CD4-positive, alpha-beta T cell treated with Interferon alpha-2 for 1 hour (primary cell): ENCODE measurements around the gene SLC35F2.
A peak's percentile ranks its signal among the peaks of the same experiment; 100 is the strongest.
"Not testable (repeated sequence)": the region's sequence is repeated elsewhere in the genome, so short reads cannot be mapped to it uniquely, and the experiment has no call there.

Source experiments
- DNase-seq, 2 donors: peaks; one replicate each; pipeline ENCODE4 v3.0.0-alpha.2; 2020 to 2022

Gene SLC35F2

DNA sequence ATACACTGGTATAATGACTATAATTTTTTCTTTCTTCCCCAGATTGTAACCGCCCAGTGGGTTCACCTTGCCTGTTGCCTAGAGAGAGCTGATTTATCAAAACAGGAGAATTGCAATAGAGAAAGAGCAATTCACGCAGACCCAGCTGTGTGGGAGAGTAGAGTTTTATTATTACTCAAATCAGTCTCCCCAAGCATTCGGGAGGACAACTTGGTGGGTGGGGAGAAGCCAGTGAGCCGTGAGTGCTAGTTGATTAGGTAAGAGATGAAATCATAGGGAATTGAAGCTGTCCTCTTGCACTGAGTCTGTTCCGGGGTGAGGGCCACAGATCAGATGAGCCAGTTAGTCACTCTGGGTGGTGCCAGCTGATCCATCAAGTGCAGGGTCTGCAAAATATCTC, 73.2 kb downstream of the SLC35F2 start:
- DNase-seq, result no peak

DNA sequence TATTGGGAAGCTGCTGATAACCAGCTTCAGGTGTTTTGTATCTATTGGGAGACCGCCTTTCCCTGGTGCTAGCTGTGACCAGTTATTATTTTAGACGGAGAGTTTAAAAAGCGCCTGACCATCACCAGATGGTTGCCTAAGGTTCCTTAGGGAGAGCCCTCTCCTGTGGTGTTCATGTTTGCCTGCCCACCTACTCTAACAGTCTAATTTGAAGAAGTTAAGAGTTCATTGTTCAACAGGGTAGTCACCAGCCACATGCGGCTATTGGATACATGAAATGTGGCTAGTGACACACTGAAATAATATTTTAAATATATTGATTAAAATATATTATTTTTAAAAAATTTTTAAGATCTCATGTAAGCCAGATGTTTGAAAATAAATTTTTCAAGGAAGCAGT, 75.5 kb downstream of the SLC35F2 start:
- DNase-seq, result no peak

DNA sequence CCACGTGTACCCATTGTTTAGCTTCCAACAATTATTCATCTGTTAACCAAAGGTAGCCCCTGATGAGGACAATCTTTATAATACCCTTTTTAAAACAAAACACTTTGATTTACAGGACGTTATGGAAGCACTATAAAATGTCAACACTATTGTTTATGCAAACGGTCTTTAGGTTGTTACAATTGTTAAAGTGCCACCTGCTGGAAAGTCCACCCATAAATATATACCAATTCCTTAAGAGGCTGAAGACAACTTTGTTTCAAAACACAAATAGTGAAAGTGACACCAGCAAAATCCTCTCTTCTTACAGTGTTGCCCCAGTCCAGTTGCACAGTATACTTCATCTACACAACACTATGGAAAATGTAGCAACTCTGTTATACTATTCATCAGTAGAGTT, 77.8 kb downstream of the SLC35F2 start:
- DNase-seq, result no peak

DNA sequence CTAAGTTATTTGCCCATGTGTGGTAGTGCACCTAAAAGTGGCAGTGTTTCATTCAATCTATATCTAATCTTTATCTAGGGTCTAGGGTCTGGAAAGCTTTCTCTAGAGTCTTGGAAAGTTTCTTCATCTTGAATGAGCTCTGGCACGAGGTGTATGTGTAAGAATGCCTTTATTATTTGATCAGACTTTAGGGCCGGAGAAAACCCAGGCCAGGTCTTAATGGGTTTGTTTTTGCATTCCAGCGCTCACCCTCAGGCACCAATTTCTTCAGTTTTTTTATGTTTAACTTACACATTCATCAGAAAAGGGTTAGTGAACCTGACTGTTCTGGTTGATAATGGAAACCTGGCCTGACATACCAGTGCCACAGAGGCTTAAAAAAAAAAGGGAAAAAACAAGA, 78.5 kb downstream of the SLC35F2 start:
- DNase-seq, result no peak

DNA sequence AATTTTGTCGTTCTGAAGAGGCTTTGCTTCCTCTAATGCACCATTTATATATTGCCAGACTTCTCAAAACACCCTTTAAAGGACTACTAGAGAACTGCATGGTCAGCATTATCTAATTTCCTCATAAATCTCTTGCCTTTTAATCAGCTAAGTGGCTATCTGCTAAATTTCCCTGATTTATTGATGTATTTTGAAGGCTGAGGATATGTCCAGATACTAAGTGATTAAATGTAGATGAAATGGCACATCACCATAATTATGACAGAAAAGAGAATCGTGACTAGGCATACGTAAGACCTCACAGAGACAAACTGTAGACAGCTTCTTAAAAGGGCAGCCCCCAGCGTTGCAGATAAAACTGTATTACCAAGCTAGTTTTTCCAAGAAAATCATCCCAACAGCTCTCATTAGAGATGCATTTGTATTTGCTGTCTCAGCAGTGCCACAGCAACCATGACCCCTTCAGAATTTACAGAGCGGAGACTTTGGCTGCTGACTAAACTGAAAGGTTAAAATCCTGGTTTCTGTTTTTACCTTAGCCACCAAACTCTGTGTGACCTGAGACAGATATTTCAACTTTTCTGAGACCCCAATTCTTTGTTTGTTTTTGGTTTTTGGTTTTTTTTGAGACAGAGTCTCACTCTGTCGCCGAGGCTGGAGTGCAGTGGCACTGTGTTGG, 79.6 kb downstream of the SLC35F2 start:
- no peak for DNase-seq

DNA sequence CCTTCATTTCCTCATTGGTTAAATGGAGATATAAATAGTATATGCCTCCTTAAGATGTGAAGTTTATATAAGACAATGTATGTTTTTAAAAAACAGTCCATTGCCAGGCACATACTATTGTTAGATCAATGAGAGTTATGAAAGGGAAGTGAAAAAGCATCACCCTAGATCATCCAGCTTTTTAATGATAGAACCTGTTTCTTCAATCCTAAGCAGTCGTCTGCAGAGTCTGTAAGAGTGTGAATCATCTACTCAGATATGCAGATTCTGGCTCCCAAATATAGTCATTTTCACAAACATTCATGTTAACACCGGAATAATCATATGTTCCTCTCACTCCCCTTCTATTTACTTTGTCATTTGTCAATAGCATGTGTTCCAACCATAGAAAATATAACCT, 81.5 kb downstream of the SLC35F2 start:
- DNase-seq, result no peak

DNA sequence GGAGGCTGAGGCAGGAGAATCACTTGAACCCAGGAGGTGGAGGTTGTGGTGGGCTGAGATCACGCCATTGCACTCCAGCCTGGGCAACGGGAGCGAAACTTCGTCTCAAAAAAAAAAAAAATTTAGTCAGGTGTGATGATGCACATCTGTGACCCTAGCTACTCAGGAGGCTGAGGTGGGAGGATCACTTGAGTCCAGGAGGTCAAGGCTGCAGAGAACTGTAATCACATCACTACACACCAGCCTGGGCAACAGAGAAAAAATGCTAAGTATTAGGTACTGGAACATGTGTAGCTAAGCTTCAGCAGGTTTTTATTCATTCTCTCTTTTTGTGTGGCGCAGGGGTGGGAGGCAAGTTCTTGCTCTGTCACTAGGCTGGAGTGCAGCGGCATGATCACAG, 82.5 kb downstream of the SLC35F2 start:
- DNase-seq, result no peak

DNA sequence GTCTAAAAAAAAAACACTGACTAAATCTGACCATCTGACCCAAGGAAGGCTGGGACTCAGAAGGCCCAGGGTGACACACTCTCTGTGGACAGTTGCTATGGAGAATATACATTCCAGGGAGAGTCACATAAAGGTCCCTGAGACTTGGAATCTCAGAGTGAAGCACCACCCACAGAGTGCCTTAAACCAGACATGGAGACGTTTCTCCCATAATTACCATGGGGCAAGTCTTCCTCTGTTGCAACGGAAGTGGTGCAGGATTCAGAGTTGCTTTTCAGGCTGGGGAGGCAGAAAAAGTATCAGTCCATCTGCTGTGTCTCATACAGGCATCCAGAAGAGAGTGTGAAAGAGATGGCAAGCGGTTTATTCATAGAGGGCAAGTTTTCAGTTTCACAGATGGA, 88.0 kb downstream of the SLC35F2 start:
- DNase-seq, result no peak

DNA sequence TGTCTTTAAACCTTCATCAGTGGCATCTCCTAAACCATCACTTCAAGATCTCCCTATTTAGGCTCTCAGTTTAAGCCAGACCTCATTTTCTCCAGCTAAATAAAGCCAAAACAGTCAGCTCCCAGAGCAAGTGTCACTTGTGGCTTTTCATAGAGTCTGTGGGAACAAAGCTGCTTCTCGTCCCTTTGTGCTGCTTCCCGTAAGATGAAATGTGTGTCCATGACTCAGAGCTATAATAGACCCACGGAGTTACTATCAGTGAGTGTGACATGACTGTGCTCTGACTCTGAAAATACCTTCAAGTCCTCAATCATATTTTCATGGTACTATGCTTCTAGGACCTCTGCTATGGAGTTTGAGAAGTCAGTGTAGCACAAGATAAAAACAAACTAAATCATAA, 89.4 kb downstream of the SLC35F2 start:
- no peak for DNase-seq

DNA sequence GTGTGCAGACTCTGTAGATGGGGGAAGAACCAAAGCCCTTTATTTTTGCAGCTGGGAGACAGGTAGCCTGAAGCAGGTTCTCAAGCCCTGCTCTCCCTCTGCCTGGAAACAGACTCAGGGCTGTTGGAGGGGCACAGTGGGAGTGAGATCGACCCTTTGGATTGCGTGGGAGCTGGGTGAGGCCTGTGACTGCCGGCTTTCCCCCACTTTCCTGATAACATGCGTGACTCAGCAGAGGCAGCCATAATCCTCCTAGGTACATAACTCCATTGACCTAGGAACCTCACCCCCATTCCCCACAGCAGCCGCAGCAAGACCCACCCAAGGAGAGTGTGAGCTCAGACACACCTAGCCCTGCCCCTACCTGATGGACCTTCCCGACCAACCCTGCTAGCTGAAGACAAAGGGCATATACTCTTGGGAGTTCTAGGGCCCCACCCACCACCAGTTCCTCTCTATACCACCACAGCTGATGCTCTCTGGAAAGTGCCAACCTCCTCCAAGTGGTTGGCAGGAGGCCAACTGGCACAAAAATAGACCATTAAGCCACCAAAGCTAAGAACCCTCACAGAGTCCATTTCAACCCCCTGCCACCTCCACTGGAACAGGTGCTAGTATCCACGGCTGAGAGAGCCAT, 99.8 kb downstream of the SLC35F2 start:
- DNase-seq, result not testable (repeated sequence)

DNA sequence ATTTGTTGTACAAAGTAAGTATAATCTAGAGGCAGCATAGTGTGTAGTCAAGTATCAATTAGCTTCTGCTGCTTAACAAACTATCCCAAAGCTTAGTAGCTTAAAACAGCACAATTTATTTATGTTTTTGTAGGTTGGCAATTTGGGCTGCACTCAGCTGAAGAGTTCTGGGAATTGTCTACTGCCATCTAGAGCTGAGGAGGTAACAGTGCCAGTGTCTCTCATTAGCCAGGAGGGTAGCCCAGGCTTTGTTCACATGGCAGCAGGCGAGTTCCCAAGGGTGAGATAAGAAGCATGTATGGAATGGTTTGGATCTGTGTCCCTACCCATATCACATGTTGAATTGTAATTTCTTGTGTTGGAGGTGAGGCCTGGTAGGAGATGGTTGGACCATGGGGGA, 100.9 kb downstream of the SLC35F2 start:
- no peak for DNase-seq

DNA sequence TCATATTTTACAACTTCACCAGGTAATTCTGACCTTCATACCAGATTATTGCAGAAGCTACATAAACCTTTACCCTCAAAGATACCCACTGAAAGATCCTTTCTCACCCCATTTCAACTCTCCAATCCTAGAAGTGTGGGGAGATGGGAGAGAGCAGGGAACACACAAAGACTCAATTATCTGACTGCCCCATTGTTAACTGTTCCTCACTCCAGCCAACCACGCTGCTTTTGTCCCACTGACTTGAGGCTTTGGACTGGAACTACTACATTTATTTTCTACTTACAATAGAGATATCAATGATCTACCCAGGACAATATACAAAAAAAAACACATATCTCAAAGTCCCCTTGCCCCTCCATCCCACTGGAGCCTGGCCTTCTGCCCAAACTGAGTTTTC, 102.0 kb downstream of the SLC35F2 start:
- no peak for DNase-seq

DNA sequence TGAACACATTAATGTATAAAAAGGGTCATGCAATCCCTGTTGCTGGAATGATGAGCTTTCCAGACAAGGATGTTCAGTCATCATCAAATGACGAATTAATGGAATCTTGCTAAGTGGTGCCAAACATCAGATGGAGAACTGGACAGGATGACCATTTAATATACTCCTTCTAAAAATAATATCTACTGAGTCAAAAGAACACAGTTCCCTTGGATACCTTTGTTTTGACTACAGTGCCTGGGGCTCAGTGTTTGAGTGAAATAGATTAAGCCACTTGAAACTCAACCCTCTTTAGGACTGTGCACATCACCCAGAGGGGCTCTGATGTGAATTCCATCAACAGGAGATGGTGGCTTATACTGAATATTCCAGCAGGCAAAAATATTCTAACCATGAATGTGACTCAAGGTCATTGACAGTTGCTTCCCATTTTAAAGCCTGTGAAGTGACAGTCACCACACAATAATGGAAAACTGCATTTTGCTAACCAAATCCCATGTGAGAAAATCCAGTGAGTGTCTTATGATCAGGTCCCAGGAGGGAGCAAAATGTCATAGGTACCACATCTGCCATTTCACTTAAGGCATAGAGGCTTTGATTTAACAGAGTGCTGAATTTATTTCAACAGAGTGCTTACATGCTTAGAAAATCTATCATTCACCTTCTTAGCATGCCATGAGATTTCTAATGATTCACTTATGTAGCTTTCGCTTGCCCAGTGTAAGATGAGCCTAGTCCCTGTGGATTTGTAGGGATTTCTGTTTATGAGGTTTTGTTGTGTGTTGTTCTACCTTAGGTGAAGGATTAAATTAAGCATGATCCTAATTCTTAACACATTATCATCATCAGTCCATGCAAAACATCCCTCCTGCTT, 105.4 kb downstream of the SLC35F2 start:
- no peak for DNase-seq

DNA sequence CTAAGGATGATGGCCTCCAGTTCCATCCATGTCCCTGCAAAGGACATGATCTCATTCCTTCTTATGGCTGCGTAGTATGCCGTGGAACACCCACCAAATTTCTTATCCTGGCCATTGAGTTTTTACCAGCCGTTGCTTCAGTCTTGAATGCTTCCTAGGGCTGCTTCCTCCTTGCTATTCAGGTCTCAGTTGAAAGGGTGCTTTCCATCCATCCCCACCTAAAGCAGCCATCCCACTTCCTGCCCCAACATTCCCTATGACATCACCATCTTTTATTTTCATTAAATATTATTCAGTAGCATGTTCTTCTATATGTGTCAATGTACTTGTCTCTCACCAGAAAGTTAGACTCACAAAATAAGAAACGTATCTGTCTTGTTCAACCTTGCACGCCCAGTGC, 106.1 kb downstream of the SLC35F2 start:
- no peak for DNase-seq

DNA sequence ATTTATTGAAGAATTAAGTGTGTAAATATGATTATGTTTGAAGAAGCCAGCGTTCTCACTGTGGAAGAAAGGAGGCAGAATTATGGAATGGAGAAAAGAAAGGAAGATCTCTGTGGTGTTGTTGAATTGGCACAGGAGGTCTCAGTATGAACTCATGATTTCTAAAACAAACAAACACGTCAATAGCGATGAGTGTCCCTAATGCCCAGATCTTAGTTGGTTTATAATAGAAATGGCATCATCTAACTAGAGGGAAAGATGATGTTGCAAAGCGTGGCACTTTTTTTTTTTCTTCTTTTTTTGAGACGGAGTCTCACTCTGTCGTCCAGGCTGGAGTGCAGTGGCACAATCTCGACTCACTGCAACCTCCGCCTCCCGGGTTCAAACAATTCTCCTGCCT, 107.5 kb downstream of the SLC35F2 start:
- no peak for DNase-seq

DNA sequence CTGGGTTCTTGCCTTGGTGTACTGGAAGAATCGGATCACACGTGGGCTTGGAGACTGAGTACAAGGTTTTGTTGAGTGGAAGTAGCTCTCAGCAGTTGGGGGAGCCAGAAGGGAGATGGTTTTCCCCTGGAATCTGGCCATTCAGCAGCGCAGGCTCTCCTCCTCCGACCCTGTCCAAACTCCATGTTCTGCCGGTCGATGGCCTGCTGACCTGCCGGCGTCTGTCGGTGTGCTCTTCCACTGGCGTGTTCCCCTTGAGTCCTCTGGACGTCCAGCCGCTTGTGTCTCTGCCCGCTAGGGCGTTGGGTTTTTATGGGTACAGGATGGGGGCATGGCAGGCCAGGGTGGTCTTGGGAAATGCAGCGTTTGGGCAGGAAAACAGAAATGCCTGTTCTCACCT, 108.3 kb downstream of the SLC35F2 start:
- no peak for DNase-seq

DNA sequence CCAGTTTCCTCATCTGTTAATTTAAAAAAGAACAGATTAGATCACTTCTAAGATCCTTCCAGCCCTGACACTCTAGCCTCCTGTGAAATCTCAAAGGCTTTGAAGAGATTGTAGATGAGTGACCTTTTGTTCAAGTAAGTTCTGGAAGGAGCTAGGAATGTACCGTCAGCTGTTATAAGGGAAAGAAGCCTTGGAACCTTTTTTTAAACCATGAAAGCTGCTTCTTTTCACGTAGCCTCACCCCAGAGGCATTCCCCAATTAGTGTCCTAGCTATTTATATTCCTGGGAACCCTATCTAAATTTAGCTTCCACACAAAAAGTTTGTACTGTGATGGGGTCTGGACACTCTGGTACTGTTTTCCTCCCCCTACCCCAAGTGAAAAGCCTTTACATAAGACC, 111.0 kb downstream of the SLC35F2 start:
- DNase-seq, result no peak

DNA sequence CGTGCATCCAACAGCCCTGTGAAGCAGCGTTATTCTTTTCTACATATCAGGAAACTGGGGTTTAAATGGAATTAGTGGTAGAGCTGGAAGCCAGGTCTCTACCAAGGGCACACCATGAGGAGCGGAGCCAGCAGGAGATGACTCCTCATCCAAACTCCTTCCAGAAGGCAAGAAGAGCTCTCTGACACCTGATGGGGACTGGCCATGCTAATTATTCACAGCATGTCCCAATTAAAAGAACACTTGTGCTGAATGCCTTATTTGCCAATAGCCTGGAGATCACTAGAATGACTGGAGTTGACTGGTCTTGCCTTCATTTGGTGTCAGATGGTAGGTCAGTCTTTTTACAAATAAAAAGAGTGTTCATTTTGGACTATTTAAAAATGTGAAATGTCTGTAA, 113.9 kb downstream of the SLC35F2 start:
- DNase-seq, result no peak

DNA sequence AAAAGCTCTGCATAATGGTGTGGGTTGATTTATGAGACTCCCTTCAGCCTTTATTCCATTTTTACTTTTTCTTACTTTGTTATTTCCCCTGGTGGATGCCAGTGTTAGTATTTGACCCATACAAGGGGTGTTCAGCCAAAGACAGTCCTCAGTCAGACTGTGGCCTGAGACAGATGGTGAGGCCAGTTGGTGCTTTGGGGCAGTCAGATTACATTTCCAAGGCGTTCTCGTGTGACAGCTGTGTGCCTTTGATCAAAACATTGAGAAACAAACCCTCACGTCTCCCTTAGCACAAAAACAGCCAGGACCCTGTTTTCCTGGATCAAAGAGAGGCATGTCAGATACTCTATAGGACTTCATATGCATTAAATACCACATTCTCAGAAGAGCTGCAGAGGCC, 115.4 kb downstream of the SLC35F2 start:
- DNase-seq, result no peak

DNA sequence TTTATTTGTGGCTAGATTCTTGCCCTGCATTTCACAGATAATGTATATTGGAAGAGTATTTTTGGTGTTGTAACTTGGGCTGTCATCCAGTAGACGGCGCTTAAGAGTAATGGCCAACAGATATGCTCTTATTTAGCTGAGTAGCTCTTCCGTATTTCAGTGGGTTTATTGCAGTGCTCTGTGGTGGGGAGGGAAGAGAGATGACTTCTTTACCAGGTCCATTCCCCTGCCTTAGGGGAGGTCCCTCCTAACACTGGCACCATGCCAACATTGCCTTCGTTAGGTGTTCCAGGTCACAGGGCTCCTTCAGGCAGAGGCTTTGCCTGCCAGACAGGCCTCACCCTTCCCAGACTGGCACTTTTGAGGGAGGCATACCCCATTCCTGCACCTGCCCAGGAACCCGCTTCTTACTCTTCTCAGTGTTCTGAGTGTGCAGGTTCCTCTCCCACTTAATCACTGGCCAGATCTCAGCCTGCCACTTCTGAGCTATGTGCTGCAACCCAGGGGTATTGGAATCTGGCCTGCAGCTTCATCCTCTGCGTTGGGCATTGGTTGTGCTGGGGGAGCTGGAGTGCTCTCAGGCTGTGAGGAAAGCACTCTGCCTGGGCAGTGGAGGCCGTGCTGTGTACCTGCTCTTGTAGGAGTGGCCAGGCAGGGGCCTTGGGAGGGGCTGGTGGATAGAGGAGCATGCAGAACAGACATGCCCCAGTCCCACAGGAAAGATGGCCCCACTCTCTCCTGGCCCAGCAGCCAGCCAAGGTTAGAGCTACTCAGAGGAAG, 117.4 kb downstream of the SLC35F2 start:
- DNase-seq, result peak in 1 of 2 donors; percentile 1
